Breast epithelium (tissue), 3 donors: ENCODE data around the gene SOD1.

Experiments used
- POLR2A ChIP-seq: fragments of 450-650 bp; IDR thresholded peaks from one replicate; pipeline ENCODE4 v1.6.1; 2016; ENCODE audit warnings: antibody characterized with exemption, mild to moderate bottlenecking, moderate library complexity
- POLR2AphosphoS5 ChIP-seq, 3 donors: sonication (generic); formaldehyde crosslinking; IDR thresholded peaks; one replicate each; pipeline ENCODE4 v1.6.1; 2017; ENCODE audit warnings: antibody characterized with exemption in 3 of 3
- TF ChIP-seq, protein P1 (sequence below), 3 donors: fragments of 450-650 bp; IDR thresholded peaks; one replicate each; pipeline ENCODE4 v1.5.1; 2016 to 2017; ENCODE audit warnings: antibody characterized with exemption in 3 of 3, mild to moderate bottlenecking in 3 of 3, moderate library complexity in 3 of 3

GRCh38 chr21:31629972-31630711 lies 29.4 kb upstream of the SOD1 start:
- TF ChIP-seq, protein P1, sequence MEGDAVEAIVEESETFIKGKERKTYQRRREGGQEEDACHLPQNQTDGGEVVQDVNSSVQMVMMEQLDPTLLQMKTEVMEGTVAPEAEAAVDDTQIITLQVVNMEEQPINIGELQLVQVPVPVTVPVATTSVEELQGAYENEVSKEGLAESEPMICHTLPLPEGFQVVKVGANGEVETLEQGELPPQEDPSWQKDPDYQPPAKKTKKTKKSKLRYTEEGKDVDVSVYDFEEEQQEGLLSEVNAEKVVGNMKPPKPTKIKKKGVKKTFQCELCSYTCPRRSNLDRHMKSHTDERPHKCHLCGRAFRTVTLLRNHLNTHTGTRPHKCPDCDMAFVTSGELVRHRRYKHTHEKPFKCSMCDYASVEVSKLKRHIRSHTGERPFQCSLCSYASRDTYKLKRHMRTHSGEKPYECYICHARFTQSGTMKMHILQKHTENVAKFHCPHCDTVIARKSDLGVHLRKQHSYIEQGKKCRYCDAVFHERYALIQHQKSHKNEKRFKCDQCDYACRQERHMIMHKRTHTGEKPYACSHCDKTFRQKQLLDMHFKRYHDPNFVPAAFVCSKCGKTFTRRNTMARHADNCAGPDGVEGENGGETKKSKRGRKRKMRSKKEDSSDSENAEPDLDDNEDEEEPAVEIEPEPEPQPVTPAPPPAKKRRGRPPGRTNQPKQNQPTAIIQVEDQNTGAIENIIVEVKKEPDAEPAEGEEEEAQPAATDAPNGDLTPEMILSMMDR (IDR thresholded peaks at IDR 0.05): no peak
- no peak for TF ChIP-seq POLR2A
- TF ChIP-seq POLR2AphosphoS5 (IDR thresholded peaks at IDR 0.05): no peak
